HEK293 (cell line): ENCODE measurements around the gene TRPC6.

ENCODE experiments used
- RBAK ChIP-seq: fragments of 450-650 bp; formaldehyde crosslinking; IDR thresholded peaks from 2 replicates; pipeline ENCODE4 v1.5.1; 2016; ENCODE audit warnings: missing biosample characterization, missing genetic modification characterization
- ZNF501 ChIP-seq: fragments of 450-650 bp; formaldehyde crosslinking; IDR thresholded peaks from 2 replicates; pipeline ENCODE4 v1.5.1; 2016; ENCODE audit warnings: missing biosample characterization, missing genetic modification characterization
- TF ChIP-seq, protein P1 (sequence below): fragments of 450-650 bp; formaldehyde crosslinking; IDR thresholded peaks from 2 replicates; pipeline ENCODE4 v1.5.1; 2016; ENCODE audit warnings: missing biosample characterization, missing genetic modification characterization
- TF ChIP-seq, protein P2 (sequence below): fragments of 450-650 bp; formaldehyde crosslinking; IDR thresholded peaks from 2 replicates; pipeline ENCODE4 v1.5.1; 2016; ENCODE audit warnings: missing biosample characterization, missing genetic modification characterization
- TF ChIP-seq, protein P3 (sequence below): fragments of 450-650 bp; formaldehyde crosslinking; IDR thresholded peaks from 2 replicates; pipeline ENCODE4 v1.5.1; 2016; ENCODE audit warnings: missing biosample characterization, missing genetic modification characterization

DNA sequence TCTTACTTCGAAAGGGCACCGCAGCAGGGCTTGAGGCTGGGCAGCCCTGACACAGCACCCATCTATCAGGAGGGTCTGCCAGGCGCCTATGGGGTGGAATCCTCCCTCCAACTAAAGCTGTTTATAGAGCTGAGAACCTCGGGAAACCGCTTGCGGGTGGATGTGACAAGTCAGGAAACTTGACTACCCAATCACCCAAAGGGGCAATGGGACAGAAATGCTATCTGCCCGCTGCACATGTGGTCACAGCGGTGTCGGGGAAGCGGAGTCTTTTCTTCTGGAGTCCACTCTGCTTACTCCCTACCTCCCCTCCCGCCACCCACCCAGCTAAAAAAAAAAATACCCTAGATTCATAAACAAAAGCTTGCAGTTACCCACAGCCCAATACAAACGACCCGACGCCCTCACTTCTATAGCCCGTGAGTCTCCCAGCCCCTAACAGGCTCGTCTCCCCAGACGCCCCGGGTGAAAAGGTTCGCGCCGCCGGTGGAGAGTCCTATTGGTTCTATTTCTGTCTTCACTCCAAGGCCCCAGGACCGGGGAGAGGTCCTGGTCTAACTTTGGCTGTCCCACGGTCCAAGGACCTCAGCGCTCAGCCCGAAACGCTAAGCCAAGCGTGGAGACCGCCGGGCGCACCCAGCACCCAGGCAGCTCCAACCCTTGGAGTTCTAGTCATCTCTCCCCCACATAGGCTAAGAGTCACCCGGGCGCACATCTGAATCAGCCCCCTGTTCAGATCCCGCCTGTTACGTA, 1.4 kb downstream of the TRPC6 start:
- TF ChIP-seq, protein P1, sequence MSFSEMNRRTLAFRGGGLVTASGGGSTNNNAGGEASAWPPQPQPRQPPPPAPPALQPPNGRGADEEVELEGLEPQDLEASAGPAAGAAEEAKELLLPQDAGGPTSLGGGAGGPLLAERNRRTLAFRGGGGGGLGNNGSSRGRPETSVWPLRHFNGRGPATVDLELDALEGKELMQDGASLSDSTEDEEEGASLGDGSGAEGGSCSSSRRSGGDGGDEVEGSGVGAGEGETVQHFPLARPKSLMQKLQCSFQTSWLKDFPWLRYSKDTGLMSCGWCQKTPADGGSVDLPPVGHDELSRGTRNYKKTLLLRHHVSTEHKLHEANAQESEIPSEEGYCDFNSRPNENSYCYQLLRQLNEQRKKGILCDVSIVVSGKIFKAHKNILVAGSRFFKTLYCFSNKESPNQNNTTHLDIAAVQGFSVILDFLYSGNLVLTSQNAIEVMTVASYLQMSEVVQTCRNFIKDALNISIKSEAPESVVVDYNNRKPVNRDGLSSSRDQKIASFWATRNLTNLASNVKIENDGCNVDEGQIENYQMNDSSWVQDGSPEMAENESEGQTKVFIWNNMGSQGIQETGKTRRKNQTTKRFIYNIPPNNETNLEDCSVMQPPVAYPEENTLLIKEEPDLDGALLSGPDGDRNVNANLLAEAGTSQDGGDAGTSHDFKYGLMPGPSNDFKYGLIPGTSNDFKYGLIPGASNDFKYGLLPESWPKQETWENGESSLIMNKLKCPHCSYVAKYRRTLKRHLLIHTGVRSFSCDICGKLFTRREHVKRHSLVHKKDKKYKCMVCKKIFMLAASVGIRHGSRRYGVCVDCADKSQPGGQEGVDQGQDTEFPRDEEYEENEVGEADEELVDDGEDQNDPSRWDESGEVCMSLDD, result no peak
- TF ChIP-seq, protein P2, sequence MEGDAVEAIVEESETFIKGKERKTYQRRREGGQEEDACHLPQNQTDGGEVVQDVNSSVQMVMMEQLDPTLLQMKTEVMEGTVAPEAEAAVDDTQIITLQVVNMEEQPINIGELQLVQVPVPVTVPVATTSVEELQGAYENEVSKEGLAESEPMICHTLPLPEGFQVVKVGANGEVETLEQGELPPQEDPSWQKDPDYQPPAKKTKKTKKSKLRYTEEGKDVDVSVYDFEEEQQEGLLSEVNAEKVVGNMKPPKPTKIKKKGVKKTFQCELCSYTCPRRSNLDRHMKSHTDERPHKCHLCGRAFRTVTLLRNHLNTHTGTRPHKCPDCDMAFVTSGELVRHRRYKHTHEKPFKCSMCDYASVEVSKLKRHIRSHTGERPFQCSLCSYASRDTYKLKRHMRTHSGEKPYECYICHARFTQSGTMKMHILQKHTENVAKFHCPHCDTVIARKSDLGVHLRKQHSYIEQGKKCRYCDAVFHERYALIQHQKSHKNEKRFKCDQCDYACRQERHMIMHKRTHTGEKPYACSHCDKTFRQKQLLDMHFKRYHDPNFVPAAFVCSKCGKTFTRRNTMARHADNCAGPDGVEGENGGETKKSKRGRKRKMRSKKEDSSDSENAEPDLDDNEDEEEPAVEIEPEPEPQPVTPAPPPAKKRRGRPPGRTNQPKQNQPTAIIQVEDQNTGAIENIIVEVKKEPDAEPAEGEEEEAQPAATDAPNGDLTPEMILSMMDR (tag by site-specific recombination), result no peak
- TF ChIP-seq ZNF501 (tag by site-specific recombination) (no peak), RBAK (tag by site-specific recombination) (no peak)
- TF ChIP-seq, protein P3, sequence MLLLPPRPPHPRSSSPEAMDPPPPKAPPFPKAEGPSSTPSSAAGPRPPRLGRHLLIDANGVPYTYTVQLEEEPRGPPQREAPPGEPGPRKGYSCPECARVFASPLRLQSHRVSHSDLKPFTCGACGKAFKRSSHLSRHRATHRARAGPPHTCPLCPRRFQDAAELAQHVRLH (tag by site-specific recombination), result no peak
